HepG2 (cell line): ENCODE measurements around the gene HOXA7. TPM values are rescaled to one million over a fixed set of nuclear protein-coding genes. Genes with fewer than 3 reads are reported as not detected.

Source experiments
- BATF2 ChIP-seq: sonication (generic); formaldehyde crosslinking; IDR thresholded peaks from 2 replicates; pipeline ENCODE4 v1.8.0; 2022; ENCODE audit warnings: mild to moderate bottlenecking, missing genetic modification reagents, moderate library complexity
- BRCA1 ChIP-seq: sonication (generic); formaldehyde crosslinking; IDR thresholded peaks from 2 replicates; pipeline ENCODE4 v1.4.0; 2020; ENCODE audit warnings: missing genetic modification reagents
- FOXM1 ChIP-seq: sonication (generic); formaldehyde crosslinking; IDR thresholded peaks from 2 replicates; pipeline ENCODE4 v1.5.0; 2020; ENCODE audit warnings: missing genetic modification reagents
- MED1 ChIP-seq: sonication (generic); formaldehyde crosslinking; IDR thresholded peaks from 2 replicates; pipeline ENCODE4 v1.4.0; 2020; ENCODE audit warnings: missing genetic modification reagents
- MLXIP ChIP-seq: sonication (generic); formaldehyde crosslinking; IDR thresholded peaks from 2 replicates; pipeline ENCODE4 v1.9.0; 2021; ENCODE audit warnings: missing genetic modification reagents, borderline replicate concordance
- MTF2 ChIP-seq: sonication (generic); formaldehyde crosslinking; IDR thresholded peaks from 2 replicates; pipeline ENCODE4 v1.5.0; 2020; ENCODE audit warnings: missing genetic modification reagents, borderline replicate concordance
- SKIL ChIP-seq: sonication (generic); formaldehyde crosslinking; IDR thresholded peaks from 2 replicates; pipeline ENCODE4 v1.8.0; 2022; ENCODE audit warnings: missing genetic modification reagents, mild to moderate bottlenecking, moderate library complexity, borderline replicate concordance
- SMAD9 ChIP-seq: sonication (generic); formaldehyde crosslinking; IDR thresholded peaks from 2 replicates; pipeline ENCODE4 v1.5.1; 2020; ENCODE audit warnings: mild to moderate bottlenecking, missing genetic modification reagents
- SOX5 ChIP-seq: IDR thresholded peaks from 2 replicates; pipeline ENCODE4 v1.6.1; 2016; ENCODE audit warnings: borderline replicate concordance
- ZFX ChIP-seq: sonication (generic); formaldehyde crosslinking; IDR thresholded peaks from 2 replicates; pipeline ENCODE4 v1.4.0; 2020; ENCODE audit warnings: mild to moderate bottlenecking, low read depth, missing genetic modification reagents, moderate library complexity
- ZKSCAN5 ChIP-seq: sonication (generic); formaldehyde crosslinking; IDR thresholded peaks from 2 replicates; pipeline ENCODE4 v1.5.1; 2020; ENCODE audit warnings: mild to moderate bottlenecking, missing genetic modification reagents
- ZKSCAN8 ChIP-seq: IDR thresholded peaks from 2 replicates; pipeline ENCODE4 v1.6.1; 2016; ENCODE audit warnings: borderline replicate concordance, missing genetic modification reagents, missing compliant biosample characterization
- ZNF276 ChIP-seq: sonication (generic); formaldehyde crosslinking; IDR thresholded peaks from 2 replicates; pipeline ENCODE4 v1.4.0; 2020; ENCODE audit warnings: mild to moderate bottlenecking, low read depth, missing genetic modification reagents
- ZNF446 ChIP-seq: sonication (generic); formaldehyde crosslinking; IDR thresholded peaks from 2 replicates; pipeline ENCODE4 v1.5.0; 2020; ENCODE audit warnings: mild to moderate bottlenecking, missing genetic modification reagents
- ZNF557 ChIP-seq: sonication (generic); formaldehyde crosslinking; IDR thresholded peaks from 2 replicates; pipeline ENCODE4 v1.4.0; 2020; ENCODE audit warnings: missing genetic modification reagents
- ZNF570 ChIP-seq: sonication (generic); formaldehyde crosslinking; IDR thresholded peaks from 2 replicates; pipeline ENCODE4 v1.4.0; 2020; ENCODE audit warnings: mild to moderate bottlenecking, missing genetic modification reagents, borderline replicate concordance
- ZNF576 ChIP-seq: sonication (generic); formaldehyde crosslinking; IDR thresholded peaks from 2 replicates; pipeline ENCODE4 v1.4.0; 2020; ENCODE audit warnings: mild to moderate bottlenecking, missing genetic modification reagents
- ZNF589 ChIP-seq: sonication (generic); formaldehyde crosslinking; conservative IDR thresholded peaks from 2 replicates; pipeline ENCODE4 v1.8.0; 2022; ENCODE audit warnings: mild to moderate bottlenecking, moderate library complexity, missing genetic modification reagents
- ZNF740 ChIP-seq: sonication (generic); formaldehyde crosslinking; IDR thresholded peaks from 2 replicates; pipeline ENCODE4 v1.4.0; 2020; ENCODE audit warnings: missing genetic modification reagents
- ZNF75D ChIP-seq: sonication (generic); formaldehyde crosslinking; IDR thresholded peaks from 2 replicates; pipeline ENCODE4 v1.8.1; 2023; ENCODE audit warnings: missing genetic modification reagents, mild to moderate bottlenecking, borderline replicate concordance
- polyA plus RNA-seq, 8 experiments: library from polyadenylated mRNA; depleted of rRNA in 3 of 8; stranded (reverse) in 7 of 8; unstranded in 1 of 8; fragments of >200 nt; fragmentation: Illumina TruSeq in 4 of 8; extraction: Trizol in 4 of 8; gene quantifications; 2 replicates each; pipeline versions ENCODE4 v1.2.1 to v1.2.3, GENCODE V29; 2011 to 2016; ENCODE audit warnings: low read depth in 4 of 8, missing spikeins in 1 of 8, mixed read lengths in 1 of 8; ENCODE audit not compliant: insufficient read depth in 1 of 8
- total RNA-seq, 5 experiments: library from RNA; depleted of rRNA; stranded (reverse); fragments of >200 nt; fragmentation: Illumina TruSeq; extraction: Trizol; gene quantifications; 2 replicates each; pipeline ENCODE4 v1.2.3, GENCODE V29; 2016; ENCODE audit warnings: low read depth in 1 of 5

Gene HOXA7
- total and polyA plus RNA-seq, 2 of the 13 experiments (the other 11 are each of a cell fraction or from before 2014, with no cell fraction given), result 0.05 TPM; not detected in 1

GRCh38 chr7:27122077-27122910 is 34.2 kb downstream of the HOXA7 start (continued):
- TF ChIP-seq ZNF740 (no peak), ZNF570 (CRISPR knock-in tag) (no peak), SOX5 (CRISPR knock-in tag) (peak; percentile 23; the same call in 1 of the 2 replicates), BRCA1 (CRISPR knock-in tag) (no peak; the same call in 1 of the 2 replicates), ZNF557 (no peak), SMAD9 (CRISPR knock-in tag) (no peak), ZFX (CRISPR knock-in tag) (peak; percentile 87), SKIL (CRISPR knock-in tag) (peak; percentile 66), MED1 (CRISPR knock-in tag) (peak; percentile 68), FOXM1 (no peak), ZKSCAN8 (CRISPR knock-in tag) (no peak; the same call in 1 of the 2 replicates), BATF2 (CRISPR knock-in tag) (no peak), ZNF576 (CRISPR knock-in tag) (no peak), ZNF589 (CRISPR knock-in tag) (no peak), ZKSCAN5 (no peak), MLXIP (no peak), MTF2 (0 out of 2 replicates have a peak, but pooled peaks have one; percentile 29), ZNF276 (CRISPR knock-in tag) (no peak), ZNF446 (CRISPR knock-in tag) (no peak), ZNF75D (no peak)
